Activated CD4-positive, alpha-beta T cell treated with anti-CD3 and anti-CD28 coated beads for 1 hour (primary cell): ENCODE data around the gene BARD1.
A peak's percentile ranks its signal among the peaks of the same experiment; 100 is the strongest.
"Not testable (repeated sequence)": the region's sequence is repeated elsewhere in the genome, so short reads cannot be mapped to it uniquely, and the experiment has no call there.

Experiments
- DNase-seq: peaks from one replicate; pipeline ENCODE4 v3.0.0-alpha.2; 2020

Gene BARD1

GRCh38 chr2:214808981-214809750 is at the start of gene BARD1:
Gene BARD1, minus strand, starts transcription at chr2:214809683. Its CDS starts 114 bp downstream, at chr2:214809569.
- DNase-seq = peak; percentile 43

- DNase-seq = no peak
Observed at GRCh38 chr2:214856137-214856536, 46.7 kb upstream of the BARD1 start.

GRCh38 chr2:214853906-214854305 is 44.4 kb upstream of the BARD1 start:
- no peak for DNase-seq

- no peak for DNase-seq
Observed at GRCh38 chr2:214843823-214844222, 34.3 kb upstream of the BARD1 start.

GRCh38 chr2:214839464-214839863 is 30.0 kb upstream of the BARD1 start:
- DNase-seq = no peak

GRCh38 chr2:214837466-214837865 is 28.0 kb upstream of the BARD1 start:
- DNase-seq = no peak

- DNase-seq = no peak
Observed at GRCh38 chr2:214836568-214836967, 27.1 kb upstream of the BARD1 start.

GRCh38 chr2:214830794-214831346 is 21.4 kb upstream of the BARD1 start:
- DNase-seq = no peak

- DNase-seq = no peak
Observed at GRCh38 chr2:214816008-214816533, 6.6 kb upstream of the BARD1 start.

- DNase-seq = no peak
Observed at GRCh38 chr2:214810671-214811070, 1.2 kb upstream of the BARD1 start.

GRCh38 chr2:214809751-214810564 is 475 bp upstream of the BARD1 start:
- peak; percentile 94 for DNase-seq

GRCh38 chr2:214807653-214808052 is 1.8 kb downstream of the BARD1 start:
- no peak for DNase-seq

GRCh38 chr2:214801768-214802397 is 7.6 kb downstream of the BARD1 start:
- DNase-seq = no peak

GRCh38 chr2:214801068-214801467 is 8.4 kb downstream of the BARD1 start:
- DNase-seq = no peak

GRCh38 chr2:214800180-214800579 is 9.3 kb downstream of the BARD1 start:
- no peak for DNase-seq

GRCh38 chr2:214796911-214797310 is 12.6 kb downstream of the BARD1 start:
- no peak for DNase-seq

GRCh38 chr2:214783181-214783580 is 26.3 kb downstream of the BARD1 start:
- DNase-seq = not testable (repeated sequence)

GRCh38 chr2:214782671-214783070 is 26.8 kb downstream of the BARD1 start:
- DNase-seq = no peak

- DNase-seq = no peak
Observed at GRCh38 chr2:214781226-214781625, 28.3 kb downstream of the BARD1 start.

- DNase-seq = no peak
Observed at GRCh38 chr2:214775971-214776370, 33.5 kb downstream of the BARD1 start.

GRCh38 chr2:214774108-214774507 is 35.4 kb downstream of the BARD1 start:
- no peak for DNase-seq

- no peak for DNase-seq
Observed at GRCh38 chr2:214772443-214773015, 37.0 kb downstream of the BARD1 start.

- no peak for DNase-seq
Observed at GRCh38 chr2:214765180-214765579, 44.3 kb downstream of the BARD1 start.
